ENCODE results near the gene ANKRD11. TPM values are rescaled to one million over a fixed set of nuclear protein-coding genes. Genes with fewer than 3 reads are reported as not detected.

ANKRD11 gene
- polyA plus RNA-seq, 3 donors = 3.2 to 62.4 (median 5.4) TPM

DNA sequence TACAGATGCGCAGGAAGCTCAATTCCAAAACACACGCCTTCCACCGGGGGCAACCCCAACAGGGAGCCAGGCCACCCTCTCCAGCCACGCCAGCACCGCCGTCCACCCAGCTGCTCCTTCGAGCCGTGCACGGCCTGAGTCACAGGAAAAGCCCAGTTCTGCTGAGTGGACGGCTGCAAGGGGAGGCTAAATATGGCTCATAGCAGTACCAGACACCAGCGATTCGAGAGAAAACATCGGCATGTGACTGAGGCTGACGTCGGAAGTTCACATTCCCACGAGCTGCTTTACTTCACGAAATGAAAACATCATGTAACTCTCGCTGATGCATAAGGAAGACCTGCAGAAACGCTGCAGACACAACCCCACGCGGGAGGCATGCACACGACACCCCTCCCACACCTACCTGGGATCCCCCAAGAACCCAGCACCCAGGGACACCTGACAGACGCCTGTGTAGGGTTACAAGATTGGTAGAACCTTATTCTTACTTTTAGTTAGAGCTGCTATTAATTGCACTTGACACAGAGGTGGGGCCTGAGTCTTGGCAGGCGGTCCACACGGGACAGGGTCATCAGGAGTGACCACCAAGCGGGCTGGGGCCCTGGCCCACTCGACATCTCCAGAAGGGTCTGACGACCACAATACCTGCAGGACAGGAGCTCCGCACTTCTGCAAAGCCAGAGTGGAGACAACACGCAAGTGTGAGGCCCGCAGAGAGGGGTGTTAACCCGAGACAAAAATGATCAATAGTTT, 116.8 kb downstream of the ANKRD11 start:
- intact Hi-C loops (cut with micrococcal nuclease) = no loop called here
- H3K27ac ChIP-seq (ENCODE audit: low read depth in 1 of 2, low read length in 2 of 2) = no peak overlapping the region
- H3K9me3 ChIP-seq (replicated peaks in 1 of 2; ENCODE audit: control insufficient read depth in 1 of 2, insufficient read depth in 1 of 2, low read length in 2 of 2) = peaks cover 5 to 20% of the 10 kb centered on the region in 2 donors
- Mint-ChIP-seq H3K4me1 (peaks cover 16% of the 10 kb centered on the region), H3K9me3 (peaks cover 7 to 15% (median 11%) of the 10 kb centered on the region in 7 donors), H3K27ac (peak overlapping the region in 2 of 7 donors; percentile 10 to 37), H3K27me3 (ENCODE audit: low read depth in 3 of 3) (peaks cover 0 to 3% (median 3%) of the 10 kb centered on the region in 3 donors), H3K36me3 (peaks cover 20 to 38% of the 10 kb centered on the region in 2 donors), H3K4me3 (no peak overlapping the region)
- H4K20me1 ChIP-seq (ENCODE audit: insufficient read depth, low read length) = peaks cover 100% of the 10 kb centered on the region
- H3K9ac ChIP-seq (ENCODE audit: insufficient read depth, low read length, poor library complexity, severe bottlenecking) = no peak overlapping the region
- H3K4me3 ChIP-seq (replicated peaks in 1 of 3; ENCODE audit: low read depth in 2 of 3, low read length in 3 of 3) = no peak overlapping the region
- peaks cover 100% of the 10 kb centered on the region for H3K79me2 ChIP-seq (ENCODE audit: insufficient read depth, low read length)
- TF ChIP-seq, protein P1, sequence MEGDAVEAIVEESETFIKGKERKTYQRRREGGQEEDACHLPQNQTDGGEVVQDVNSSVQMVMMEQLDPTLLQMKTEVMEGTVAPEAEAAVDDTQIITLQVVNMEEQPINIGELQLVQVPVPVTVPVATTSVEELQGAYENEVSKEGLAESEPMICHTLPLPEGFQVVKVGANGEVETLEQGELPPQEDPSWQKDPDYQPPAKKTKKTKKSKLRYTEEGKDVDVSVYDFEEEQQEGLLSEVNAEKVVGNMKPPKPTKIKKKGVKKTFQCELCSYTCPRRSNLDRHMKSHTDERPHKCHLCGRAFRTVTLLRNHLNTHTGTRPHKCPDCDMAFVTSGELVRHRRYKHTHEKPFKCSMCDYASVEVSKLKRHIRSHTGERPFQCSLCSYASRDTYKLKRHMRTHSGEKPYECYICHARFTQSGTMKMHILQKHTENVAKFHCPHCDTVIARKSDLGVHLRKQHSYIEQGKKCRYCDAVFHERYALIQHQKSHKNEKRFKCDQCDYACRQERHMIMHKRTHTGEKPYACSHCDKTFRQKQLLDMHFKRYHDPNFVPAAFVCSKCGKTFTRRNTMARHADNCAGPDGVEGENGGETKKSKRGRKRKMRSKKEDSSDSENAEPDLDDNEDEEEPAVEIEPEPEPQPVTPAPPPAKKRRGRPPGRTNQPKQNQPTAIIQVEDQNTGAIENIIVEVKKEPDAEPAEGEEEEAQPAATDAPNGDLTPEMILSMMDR (IDR thresholded peaks at IDR 0.05) = no peak
- no peaks in the 10 kb centered on the region for H3K27me3 ChIP-seq (ENCODE audit: control insufficient read depth in 2 of 2, insufficient read depth in 2 of 2, low read length in 2 of 2)
- H3K36me3 ChIP-seq (replicated peaks in 1 of 2; ENCODE audit: control insufficient read depth in 1 of 2, insufficient read depth in 2 of 2, low read length in 2 of 2) = peaks cover 6 to 37% of the 10 kb centered on the region in 2 donors
- WGBS (ENCODE audit: insufficient coverage) = 96% methylated on average over 20 of the region's 32 CpGs
- no peak overlapping the region for H3K4me2 ChIP-seq (replicated peaks; ENCODE audit: extremely low read depth, low read length, poor library complexity, severe bottlenecking)
- H3K4me1 ChIP-seq (ENCODE audit: control insufficient read depth in 1 of 2, insufficient read depth in 2 of 2, low read length in 2 of 2) = no peaks in the 10 kb centered on the region
- DNase-seq = no peak
- H2AFZ ChIP-seq (ENCODE audit: insufficient read depth, low read depth, low read length, poor library complexity, severe bottlenecking) = no peak overlapping the region

- H3K27me3 Mint-ChIP-seq (ENCODE audit: low read depth in 3 of 3) = peaks cover 0 to 3% (median 2%) of the 10 kb centered on the region in 3 donors
- H3K9ac ChIP-seq (ENCODE audit: insufficient read depth, low read length, poor library complexity, severe bottlenecking) = no peak overlapping the region
- no peak overlapping the region for H3K4me3 ChIP-seq (replicated peaks in 1 of 3; ENCODE audit: low read depth in 2 of 3, low read length in 3 of 3)
- H3K36me3 ChIP-seq (replicated peaks in 1 of 2; ENCODE audit: control insufficient read depth in 1 of 2, insufficient read depth in 2 of 2, low read length in 2 of 2) = peaks cover 6 to 36% of the 10 kb centered on the region in 2 donors
- H3K27me3 ChIP-seq (ENCODE audit: control insufficient read depth in 2 of 2, insufficient read depth in 2 of 2, low read length in 2 of 2) = no peaks in the 10 kb centered on the region
- H3K79me2 ChIP-seq (ENCODE audit: insufficient read depth, low read length) = peaks cover 100% of the 10 kb centered on the region
- peaks cover 5 to 14% of the 10 kb centered on the region in 2 donors for H3K9me3 ChIP-seq (replicated peaks in 1 of 2; ENCODE audit: control insufficient read depth in 1 of 2, insufficient read depth in 1 of 2, low read length in 2 of 2)
- no peak for DNase-seq
- intact Hi-C loops (cut with micrococcal nuclease) = no loop called here
- 91% methylated on average over 23 of the region's 32 CpGs for WGBS (ENCODE audit: insufficient coverage)
- peaks cover 17 to 39% of the 10 kb centered on the region in 2 donors for H3K36me3 Mint-ChIP-seq
- no peak overlapping the region for H3K4me2 ChIP-seq (replicated peaks; ENCODE audit: extremely low read depth, low read length, poor library complexity, severe bottlenecking)
- peaks cover 7 to 11% (median 8%) of the 10 kb centered on the region in 7 donors for H3K9me3 Mint-ChIP-seq
- H4K20me1 ChIP-seq (ENCODE audit: insufficient read depth, low read length) = peaks cover 100% of the 10 kb centered on the region
- no peak overlapping the region for H3K4me3 Mint-ChIP-seq
- TF ChIP-seq, protein P1 (IDR thresholded peaks at IDR 0.05) = no peak
- H3K4me1 ChIP-seq (ENCODE audit: control insufficient read depth in 1 of 2, insufficient read depth in 2 of 2, low read length in 2 of 2) = no peaks in the 10 kb centered on the region
- no peak overlapping the region for H3K27ac ChIP-seq (ENCODE audit: low read depth in 1 of 2, low read length in 2 of 2)
- H3K27ac Mint-ChIP-seq = peak overlapping the region in 3 of 7 donors; percentile 20 to 67 (median 21)
- no peak overlapping the region for H2AFZ ChIP-seq (ENCODE audit: insufficient read depth, low read depth, low read length, poor library complexity, severe bottlenecking)
- H3K4me1 Mint-ChIP-seq = peaks cover 14% of the 10 kb centered on the region
Measured at GRCh38 chr16:89371968-89372634, 118.3 kb downstream of the ANKRD11 start.

All from CD14-positive monocyte (primary cell).